Putamen (tissue), 1 donor: Measurements from ENCODE around the gene PANK4.
A peak's percentile ranks its signal among the peaks of the same experiment; 100 is the strongest.
"Not testable (repeated sequence)": the region's sequence is repeated elsewhere in the genome, so short reads cannot be mapped to it uniquely, and the experiment has no call there.

Source experiments
- DNase-seq: peaks from one replicate; pipeline ENCODE4 v3.0.0-alpha.2; 2016; ENCODE audit warnings: low spot score

PANK4 gene

GRCh38 chr1:2460203-2460602 lies 66.2 kb downstream of the PANK4 start:
- no peak for DNase-seq

GRCh38 chr1:2459757-2460156 lies 66.6 kb downstream of the PANK4 start:
- peak; percentile 83 for DNase-seq

GRCh38 chr1:2459102-2459753 lies 67.2 kb downstream of the PANK4 start:
- not testable (repeated sequence) for DNase-seq

GRCh38 chr1:2458687-2459086 lies 67.7 kb downstream of the PANK4 start:
- no peak for DNase-seq
